Adrenal gland (tissue), 5 donors: ENCODE data around the gene GRXCR2.

Experiments used
- CTCF ChIP-seq, 6 experiments: fragments of 450-650 bp in 4 of 6; fragments of 200-600 bp in 2 of 6; sonication (generic) in 1 of 6; IDR thresholded peaks; 1 replicate in 5 of 6; 2 replicates in 1 of 6; pipeline versions ENCODE4 v1.5.1 to v1.8.0; 2016 to 2021; ENCODE audit warnings: antibody characterized with exemption in 6 of 6, mild to moderate bottlenecking in 2 of 6, moderate library complexity in 1 of 6
- POLR2A ChIP-seq, 2 donors: fragments of 450-650 bp; IDR thresholded peaks; one replicate each; pipeline ENCODE4 v1.6.1; 2017; ENCODE audit warnings: antibody characterized with exemption in 2 of 2, mild to moderate bottlenecking in 2 of 2, moderate library complexity in 1 of 2
- donor health status: DM: no; HTN: no; CAD: no.

- TF ChIP-seq CTCF (IDR thresholded peaks at IDR 0.05) = no peak
- no peak for TF ChIP-seq POLR2A (IDR thresholded peaks at IDR 0.05)
Measured at GRCh38 chr5:145906401-145906800, 33.6 kb upstream of the GRXCR2 start.
